ENCODE data around the gene ETS2.

Gene ETS2

GRCh38 chr21:38780879-38781278 is 24.9 kb upstream of the ETS2 start:
- no peak for DNase-seq

- no peak for DNase-seq
These were observed 21.1 kb upstream of the ETS2 start for GRCh38 chr21:38784458-38785266.

- no peak for DNase-seq
These were observed 20.2 kb upstream of the ETS2 start for GRCh38 chr21:38785483-38785882.

GRCh38 chr21:38787016-38787415 is 18.7 kb upstream of the ETS2 start:
- no peak for DNase-seq

- no peak for DNase-seq
These were observed 18.1 kb upstream of the ETS2 start for GRCh38 chr21:38787461-38788274.

GRCh38 chr21:38788275-38788905 is 17.3 kb upstream of the ETS2 start:
- DNase-seq = no peak

GRCh38 chr21:38789275-38789674 is 16.5 kb upstream of the ETS2 start:
- no peak for DNase-seq

- DNase-seq = no peak
These were observed 15.7 kb upstream of the ETS2 start for GRCh38 chr21:38790059-38790458.

- no peak for DNase-seq
These were observed 14.8 kb upstream of the ETS2 start for GRCh38 chr21:38790961-38791360.

GRCh38 chr21:38792676-38793459 is 12.9 kb upstream of the ETS2 start:
- no peak for DNase-seq

- no peak for DNase-seq
These were observed 11.6 kb upstream of the ETS2 start for GRCh38 chr21:38793926-38794713.

GRCh38 chr21:38794978-38795377 is 10.8 kb upstream of the ETS2 start:
- no peak for DNase-seq

GRCh38 chr21:38795475-38795874 is 10.3 kb upstream of the ETS2 start:
- DNase-seq = no peak

- DNase-seq = no peak
These were observed 9.3 kb upstream of the ETS2 start for GRCh38 chr21:38796424-38796823.

- no peak for DNase-seq
These were observed 8.3 kb upstream of the ETS2 start for GRCh38 chr21:38797470-38797869.

- no peak for DNase-seq
These were observed 7.6 kb upstream of the ETS2 start for GRCh38 chr21:38798081-38798480.

- no peak for DNase-seq
These were observed 7.2 kb upstream of the ETS2 start for GRCh38 chr21:38798481-38798882.

- no peak for DNase-seq
These were observed 5.5 kb upstream of the ETS2 start for GRCh38 chr21:38800046-38800758.

GRCh38 chr21:38800924-38801744 is 4.6 kb upstream of the ETS2 start:
- no peak for DNase-seq
